ENCODE data around the gene ITGA3. TPM values are rescaled to one million over a fixed set of nuclear protein-coding genes. Genes with fewer than 3 reads are reported as not detected.

ITGA3 gene
- total RNA-seq (2021; fragmentation: NEBNext Ultra II Directional; extraction: Animal tissue kit (Norgen Biotek cat#: 25700)): 100 to 1,000 TPM; 272 to 319 (median 288) TPM
- long read RNA-seq, full-length matches to known transcripts: 13 of 41 reads
- long read RNA-seq, partial matches to known transcripts: 25 of 41 reads
- long read RNA-seq, other reads (novel, unspliced or antisense): 3 of 41 reads

DNA sequence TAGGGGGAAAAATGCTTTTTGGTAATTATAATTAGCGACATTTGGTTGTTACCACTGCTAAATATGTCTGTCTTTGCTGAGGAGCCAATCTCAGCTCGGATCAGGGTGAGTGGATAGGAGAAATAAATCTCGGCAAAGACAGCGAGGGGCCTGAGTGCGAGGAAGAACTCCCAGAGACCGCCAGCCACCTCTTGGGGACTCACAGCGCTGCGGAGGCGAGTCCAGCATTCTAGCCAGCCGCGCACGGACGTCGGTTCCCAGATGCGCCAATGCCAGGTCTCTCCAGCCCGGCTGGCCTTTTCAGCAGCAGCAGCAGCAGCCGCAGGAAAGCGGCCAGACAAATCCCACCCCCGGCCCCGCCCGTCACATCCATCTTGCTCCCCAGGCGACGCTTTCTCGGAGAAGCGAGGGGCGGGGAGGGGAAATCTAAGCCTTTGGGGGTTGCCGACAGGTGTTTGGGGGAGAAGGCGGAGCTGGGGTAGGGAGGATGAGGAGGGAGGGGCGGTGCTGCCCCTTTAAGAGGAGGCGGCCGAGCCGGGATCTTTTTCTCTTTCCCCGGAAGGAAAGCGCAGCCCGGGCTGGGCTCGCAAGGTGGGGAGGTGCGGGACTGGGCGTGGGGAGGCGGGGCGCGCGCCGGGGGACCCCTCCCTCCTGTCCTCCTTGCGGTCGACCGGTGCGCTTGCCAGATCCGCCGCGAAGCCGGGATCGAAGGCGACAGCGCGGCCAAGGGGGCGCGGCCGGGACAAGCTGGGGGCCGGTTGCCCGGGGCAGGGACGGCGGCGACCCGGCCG, at the start of gene ITGA3:
Gene ITGA3, plus strand, starts transcription at position 685 of the 791 bp plus-strand sequence. CDS start 330 bp downstream, outside the sequence.
- peak within 1 kb of the TSS; percentile 95 for H3K4me3 Mint-ChIP-seq
- DNase-seq: peak; percentile 87
- H3K36me3 Mint-ChIP-seq (ENCODE audit: low read depth): peaks cover 24% of the 10 kb centered on the region
- peak within 1 kb of the TSS; percentile 99 for H3K27ac Mint-ChIP-seq
- H3K27me3 Mint-ChIP-seq (ENCODE audit: insufficient read depth): peaks cover 10% of the 10 kb centered on the region
- H3K4me1 Mint-ChIP-seq (ENCODE audit: low read depth): peaks cover 83% of the 10 kb centered on the region
- TF ChIP-seq, protein P1, sequence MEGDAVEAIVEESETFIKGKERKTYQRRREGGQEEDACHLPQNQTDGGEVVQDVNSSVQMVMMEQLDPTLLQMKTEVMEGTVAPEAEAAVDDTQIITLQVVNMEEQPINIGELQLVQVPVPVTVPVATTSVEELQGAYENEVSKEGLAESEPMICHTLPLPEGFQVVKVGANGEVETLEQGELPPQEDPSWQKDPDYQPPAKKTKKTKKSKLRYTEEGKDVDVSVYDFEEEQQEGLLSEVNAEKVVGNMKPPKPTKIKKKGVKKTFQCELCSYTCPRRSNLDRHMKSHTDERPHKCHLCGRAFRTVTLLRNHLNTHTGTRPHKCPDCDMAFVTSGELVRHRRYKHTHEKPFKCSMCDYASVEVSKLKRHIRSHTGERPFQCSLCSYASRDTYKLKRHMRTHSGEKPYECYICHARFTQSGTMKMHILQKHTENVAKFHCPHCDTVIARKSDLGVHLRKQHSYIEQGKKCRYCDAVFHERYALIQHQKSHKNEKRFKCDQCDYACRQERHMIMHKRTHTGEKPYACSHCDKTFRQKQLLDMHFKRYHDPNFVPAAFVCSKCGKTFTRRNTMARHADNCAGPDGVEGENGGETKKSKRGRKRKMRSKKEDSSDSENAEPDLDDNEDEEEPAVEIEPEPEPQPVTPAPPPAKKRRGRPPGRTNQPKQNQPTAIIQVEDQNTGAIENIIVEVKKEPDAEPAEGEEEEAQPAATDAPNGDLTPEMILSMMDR (IDR thresholded peaks at IDR 0.05): no peak; the same call in 1 of the 2 replicates
- no peaks in the 10 kb centered on the region for H3K9me3 Mint-ChIP-seq

GRCh38 chr17:50009282-50009681, 46.6 kb upstream of the ITGA3 start:
- peaks cover 40% of the 10 kb centered on the region for H3K9me3 Mint-ChIP-seq
- no peak for DNase-seq
- TF ChIP-seq, protein P1 (IDR thresholded peaks at IDR 0.05): no peak
- H3K4me1 Mint-ChIP-seq (ENCODE audit: low read depth): no peaks in the 10 kb centered on the region
- no peak overlapping the region for H3K4me3 Mint-ChIP-seq
- peaks cover 12% of the 10 kb centered on the region for H3K36me3 Mint-ChIP-seq (ENCODE audit: low read depth)
- no peak overlapping the region for H3K27ac Mint-ChIP-seq
- H3K27me3 Mint-ChIP-seq (ENCODE audit: insufficient read depth): peaks cover 27% of the 10 kb centered on the region

DNA sequence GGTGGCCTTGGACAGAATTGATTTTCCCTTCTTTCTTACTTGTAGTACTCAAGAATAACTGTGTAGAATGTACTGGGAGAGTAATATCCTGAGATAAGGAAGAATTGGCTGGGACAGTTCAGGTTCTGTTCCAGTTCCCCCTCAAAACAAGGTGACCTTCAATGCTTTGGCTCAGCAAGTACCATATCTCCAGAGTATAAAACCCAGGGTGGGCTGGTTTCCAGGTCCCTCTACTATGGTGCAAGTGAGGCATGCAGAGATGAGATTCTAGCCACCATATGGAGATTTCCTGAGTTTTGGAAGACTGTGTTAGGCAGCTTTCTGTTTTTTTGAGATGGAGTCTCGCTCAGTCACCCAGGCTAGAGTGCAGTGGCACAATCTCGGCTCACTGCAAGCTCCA, 42.8 kb upstream of the ITGA3 start:
- TF ChIP-seq, protein P1 (IDR thresholded peaks at IDR 0.05): no peak
- Mint-ChIP-seq H3K27me3 (ENCODE audit: insufficient read depth) (peaks cover 25% of the 10 kb centered on the region), H3K27ac (no peak overlapping the region), H3K9me3 (peaks cover 52% of the 10 kb centered on the region), H3K4me1 (ENCODE audit: low read depth) (no peaks in the 10 kb centered on the region), H3K36me3 (ENCODE audit: low read depth) (peaks cover 18% of the 10 kb centered on the region), H3K4me3 (no peak overlapping the region)
- DNase-seq: no peak

- peaks cover 6% of the 10 kb centered on the region for H3K4me1 Mint-ChIP-seq (ENCODE audit: low read depth)
- peaks cover 12% of the 10 kb centered on the region for H3K36me3 Mint-ChIP-seq (ENCODE audit: low read depth)
- DNase-seq: no peak
- peaks cover 17% of the 10 kb centered on the region for H3K27me3 Mint-ChIP-seq (ENCODE audit: insufficient read depth)
- TF ChIP-seq, protein P1 (IDR thresholded peaks at IDR 0.05): no peak
- no peak overlapping the region for H3K27ac Mint-ChIP-seq
- peaks cover 43% of the 10 kb centered on the region for H3K9me3 Mint-ChIP-seq
- no peak overlapping the region for H3K4me3 Mint-ChIP-seq
These were observed 41.3 kb upstream of the ITGA3 start for GRCh38 chr17:50014471-50015088.

DNA sequence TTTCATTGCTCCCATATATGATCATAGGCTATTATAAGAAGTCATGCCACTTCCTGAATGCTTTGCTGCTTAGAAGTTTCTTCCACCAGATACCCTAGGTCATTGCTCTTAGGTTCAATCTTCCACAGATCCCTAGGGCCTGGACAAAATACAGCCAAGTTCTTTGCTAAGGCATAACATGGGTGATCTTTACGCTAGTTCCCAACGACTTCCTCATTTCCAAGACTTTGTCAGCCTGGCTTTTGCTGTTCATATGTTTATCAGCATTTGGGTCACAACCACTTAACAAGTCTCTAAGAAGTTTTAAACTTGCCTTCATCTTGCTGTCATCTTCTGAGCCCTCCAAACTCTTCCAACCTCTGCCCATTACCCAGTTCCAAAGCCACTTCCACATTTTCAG, 40.8 kb upstream of the ITGA3 start:
- TF ChIP-seq, protein P1 (IDR thresholded peaks at IDR 0.05): no peak

More for the DNA sequence above, 40.8 kb upstream of the ITGA3 start:
- H3K27ac Mint-ChIP-seq: no peak overlapping the region
- H3K4me1 Mint-ChIP-seq (ENCODE audit: low read depth): peaks cover 6% of the 10 kb centered on the region
- peaks cover 39% of the 10 kb centered on the region for H3K9me3 Mint-ChIP-seq
- H3K4me3 Mint-ChIP-seq: no peak overlapping the region
- peaks cover 12% of the 10 kb centered on the region for H3K36me3 Mint-ChIP-seq (ENCODE audit: low read depth)
- peaks cover 15% of the 10 kb centered on the region for H3K27me3 Mint-ChIP-seq (ENCODE audit: insufficient read depth)
- DNase-seq: no peak

Measured in HFFc6 (cell line).